NCI-H1694 (cell line): ENCODE data around the gene URAD.

ENCODE experiments used
- DNase-seq: peaks from one replicate; lab custom pipeline; 2025; lab: John Stamatoyannopoulos, UW

Gene URAD

GRCh38 chr13:27956576-27957300 lies 31.8 kb downstream of the URAD start:
- no peak for DNase-seq

- DNase-seq: no peak
Measured at GRCh38 chr13:27955014-27955591, 33.4 kb downstream of the URAD start.

- no peak for DNase-seq
Measured at GRCh38 chr13:27954406-27954851, 34.1 kb downstream of the URAD start.

- DNase-seq: peak; percentile 3
Measured at GRCh38 chr13:27953676-27954405, 34.7 kb downstream of the URAD start.

GRCh38 chr13:27952876-27953675 lies 35.4 kb downstream of the URAD start:
- no peak for DNase-seq

- no peak for DNase-seq
Measured at GRCh38 chr13:27942972-27943371, 45.5 kb downstream of the URAD start.

GRCh38 chr13:27933580-27934328 lies 54.7 kb downstream of the URAD start:
- DNase-seq: no peak

GRCh38 chr13:27933118-27933517 lies 55.4 kb downstream of the URAD start:
- DNase-seq: no peak

- DNase-seq: no peak
Measured at GRCh38 chr13:27929868-27930267, 58.6 kb downstream of the URAD start.

- no peak for DNase-seq
Measured at GRCh38 chr13:27928805-27929753, 59.4 kb downstream of the URAD start.

- DNase-seq: no peak
Measured at GRCh38 chr13:27928353-27928804, 60.1 kb downstream of the URAD start.
